GM12891 (cell line): ENCODE measurements around the gene SLC66A2.

ENCODE experiments used
- POLR2A ChIP-seq: IDR thresholded peaks from 2 replicates; pipeline ENCODE4 v1.6.1; 2011; ENCODE audit warnings: low read depth, low read length, control low read depth
- POLR2AphosphoS5 ChIP-seq: IDR thresholded peaks from 2 replicates; pipeline ENCODE4 v1.6.1; 2011; ENCODE audit warnings: low read depth, low read length, control low read depth
- POU2F2 ChIP-seq: IDR thresholded peaks from 2 replicates; pipeline ENCODE4 v1.6.1; 2011; ENCODE audit warnings: low read depth, mild to moderate bottlenecking, control low read depth, low read length, moderate library complexity
- SPI1 ChIP-seq: IDR thresholded peaks from 2 replicates; pipeline ENCODE4 v1.6.1; 2011; ENCODE audit warnings: low read depth, low read length, control low read depth

DNA sequence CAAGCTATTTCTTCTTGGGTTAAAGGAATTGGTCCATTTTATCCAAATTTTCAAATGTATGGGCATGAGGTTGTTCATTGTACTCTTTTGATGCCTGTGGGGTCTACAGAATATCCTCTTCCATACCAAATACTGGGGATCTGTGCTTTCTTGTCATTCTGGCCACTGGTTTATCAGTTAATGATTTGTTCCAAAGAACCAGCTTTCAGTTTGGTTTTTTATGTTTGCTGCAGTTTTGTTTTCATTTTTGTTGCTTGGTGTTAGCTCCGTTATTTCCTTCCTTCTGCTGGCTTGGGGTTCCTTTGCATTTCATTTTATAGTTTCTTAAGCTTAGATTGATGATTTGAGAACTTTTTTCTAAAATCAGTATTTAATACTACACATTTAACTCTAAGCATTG lies 45.5 kb downstream of the SLC66A2 start:
- TF ChIP-seq POLR2AphosphoS5 (no peak), POLR2A (no peak), SPI1 (no peak), POU2F2 (no peak)
